CD14-positive monocyte (primary cell): ENCODE data around the gene RAB3A. TPM values are rescaled to one million over a fixed set of nuclear protein-coding genes. Genes with fewer than 3 reads are reported as not detected.

ENCODE experiments used
- DNase-seq, 3 donors: peaks; one replicate each; pipeline ENCODE4 v3.0.0-alpha.2; 2011 to 2022
- H2AFZ ChIP-seq: 2 replicates; pipeline ENCODE4 v1.6.0; 2012; ENCODE audit warnings: mild to moderate bottlenecking, low read depth, low read length, inconsistent platforms; ENCODE audit not compliant: insufficient read depth, poor library complexity, severe bottlenecking
- H3K27ac ChIP-seq, 2 donors: 1 replicate in 1 of 2; 2 replicates in 1 of 2; pipeline ENCODE4 v1.5.1; 2012 to 2013; ENCODE audit warnings: low read length in 2 of 2, control low read depth in 1 of 2, inconsistent platforms in 1 of 2, low read depth in 1 of 2, mild to moderate bottlenecking in 1 of 2
- H3K27me3 ChIP-seq, 2 donors: one replicate each; pipeline versions ENCODE4 v1.6.0 to v1.6.1; 2011 to 2013; ENCODE audit warnings: low read length in 2 of 2; ENCODE audit not compliant: control insufficient read depth in 2 of 2, insufficient read depth in 2 of 2
- H3K36me3 ChIP-seq, 2 donors: replicated peaks in 1 of 2; 1 replicate in 1 of 2; 2 replicates in 1 of 2; pipeline versions ENCODE4 v1.5.1 to v1.6.1; 2012 to 2013; ENCODE audit warnings: low read length in 2 of 2, control low read depth in 1 of 2, inconsistent platforms in 1 of 2, mild to moderate bottlenecking in 1 of 2; ENCODE audit not compliant: insufficient read depth in 2 of 2, control insufficient read depth in 1 of 2
- H3K4me1 ChIP-seq, 2 donors: 1 replicate in 1 of 2; 2 replicates in 1 of 2; pipeline versions ENCODE4 v1.5.1 to v1.6.1; 2012 to 2013; ENCODE audit warnings: low read length in 2 of 2, control low read depth in 1 of 2, inconsistent platforms in 1 of 2, mild to moderate bottlenecking in 1 of 2, moderate library complexity in 1 of 2; ENCODE audit not compliant: insufficient read depth in 2 of 2, control insufficient read depth in 1 of 2
- H3K4me2 ChIP-seq: replicated peaks from 2 replicates; pipeline ENCODE3; 2012; ENCODE audit warnings: low read length, moderate library complexity, mild to moderate bottlenecking; ENCODE audit not compliant: poor library complexity, severe bottlenecking; ENCODE audit errors: extremely low read depth
- H3K4me3 ChIP-seq, 3 experiments: fragments of 200-600 bp in 1 of 3; sonication (generic) in 1 of 3; replicated peaks in 1 of 3; 1 replicate in 2 of 3; 2 replicates in 1 of 3; pipeline ENCODE4 v1.5.1; 2011 to 2013; ENCODE audit warnings: low read length in 3 of 3, mild to moderate bottlenecking in 3 of 3, control low read depth in 2 of 3, low read depth in 2 of 3, inconsistent platforms in 1 of 3, moderate library complexity in 1 of 3
- H3K79me2 ChIP-seq: 2 replicates; pipeline ENCODE4 v1.6.0; 2012; ENCODE audit warnings: mild to moderate bottlenecking, control low read depth, inconsistent platforms, low read length, moderate library complexity; ENCODE audit not compliant: insufficient read depth
- H3K9ac ChIP-seq: 2 replicates; pipeline ENCODE4 v1.6.0; 2017; ENCODE audit warnings: low read length, mild to moderate bottlenecking; ENCODE audit not compliant: insufficient read depth, poor library complexity, severe bottlenecking
- H3K9me3 ChIP-seq, 2 donors: replicated peaks in 1 of 2; 1 replicate in 1 of 2; 2 replicates in 1 of 2; pipeline versions ENCODE4 v1.5.1 to v1.6.1; 2012 to 2013; ENCODE audit warnings: low read length in 2 of 2, control low read depth in 1 of 2; ENCODE audit not compliant: control insufficient read depth in 1 of 2, insufficient read depth in 1 of 2
- H4K20me1 ChIP-seq: 2 replicates; pipeline ENCODE4 v1.6.0; 2012; ENCODE audit warnings: mild to moderate bottlenecking, low read length, control low read depth, moderate library complexity; ENCODE audit not compliant: insufficient read depth
- H3K27ac Mint-ChIP-seq, 7 donors: one replicate each; pipeline ENCODE4 v1.8.0; 2020; ENCODE audit warnings: mild to moderate bottlenecking in 7 of 7, mixed read lengths in 7 of 7, moderate library complexity in 6 of 7, inconsistent platforms in 2 of 7
- H3K27me3 Mint-ChIP-seq, 3 donors: one replicate each; pipeline ENCODE4 v1.8.0; 2021 to 2022; ENCODE audit warnings: low read depth in 3 of 3, mild to moderate bottlenecking in 3 of 3, mixed read lengths in 3 of 3, moderate library complexity in 3 of 3, inconsistent platforms in 1 of 3
- H3K36me3 Mint-ChIP-seq, 2 donors: one replicate each; pipeline ENCODE4 v1.8.0; 2020; ENCODE audit warnings: mixed read lengths in 2 of 2, inconsistent platforms in 1 of 2, mild to moderate bottlenecking in 1 of 2
- H3K4me1 Mint-ChIP-seq: one replicate; pipeline ENCODE4 v1.8.0; 2020; ENCODE audit warnings: mild to moderate bottlenecking, mixed read lengths
- H3K4me3 Mint-ChIP-seq, 2 donors: one replicate each; pipeline ENCODE4 v1.8.0; 2020; ENCODE audit warnings: mild to moderate bottlenecking in 2 of 2, mixed read lengths in 2 of 2, moderate library complexity in 1 of 2
- H3K9me3 Mint-ChIP-seq, 7 donors: one replicate each; pipeline ENCODE4 v1.8.0; 2020 to 2022; ENCODE audit warnings: mixed read lengths in 7 of 7, mild to moderate bottlenecking in 6 of 7, moderate library complexity in 6 of 7, inconsistent platforms in 2 of 7
- WGBS: methylation state at CpG from one replicate; pipeline ENCODE4 v1.1.5; 2013; ENCODE audit warnings: missing lambda C conversion rate; ENCODE audit not compliant: insufficient coverage; 5-methylcytosine and 5-hydroxymethylcytosine counted together
- intact Hi-C, 2 donors: fragments of 100-400 bp; cut with micrococcal nuclease; formaldehyde crosslinking; loops; one replicate each; pipeline versions ENCODE4 v1.15.0 to v1.15.1; 2023
- polyA plus RNA-seq, 3 donors: library from polyadenylated mRNA; depleted of rRNA in 1 of 3; unstranded in 2 of 3; stranded (reverse) in 1 of 3; fragments of 300-500 nt in 2 of 3; fragments of >200 nt in 1 of 3; fragmentation: Illumina TruSeq in 2 of 3; gene quantifications; 1 replicate in 2 of 3; 2 replicates in 1 of 3; pipeline ENCODE4 v1.2.3, GENCODE V29; 2012 to 2021
- TF ChIP-seq, protein P1 (sequence below): fragments of 200-600 bp; IDR thresholded peaks from one replicate; pipeline ENCODE4 v1.8.0; 2022; ENCODE audit warnings: antibody characterized with exemption, mild to moderate bottlenecking

The RAB3A gene
- polyA plus RNA-seq, 3 donors: 0.55 to 8.7 (median 0.56) TPM

DNA sequence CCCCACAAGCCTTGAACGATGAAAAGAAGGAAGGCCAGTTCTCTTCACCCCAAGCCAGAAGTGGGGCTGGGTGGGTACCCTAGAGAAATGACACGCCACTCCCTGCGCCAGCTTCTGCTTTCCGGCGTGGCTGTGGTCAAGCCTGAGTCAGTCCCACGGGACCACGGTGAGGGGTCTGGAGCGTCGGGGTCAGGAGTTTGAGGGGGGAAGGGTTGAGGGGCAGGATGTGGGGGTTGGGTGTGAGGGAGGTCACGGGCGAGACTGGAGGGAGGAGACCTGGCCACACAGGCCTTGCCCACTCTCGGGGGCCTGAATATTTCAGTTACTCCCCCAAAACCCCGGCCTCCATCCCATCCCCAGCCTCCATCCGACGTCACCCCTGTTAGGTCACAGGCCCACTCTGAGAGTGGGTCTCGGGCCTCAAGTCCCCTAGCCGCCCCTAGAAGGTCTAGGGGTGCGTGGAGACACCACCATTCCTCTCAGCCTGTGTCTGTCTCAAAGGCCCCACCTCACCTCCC is 30.7 kb downstream of the RAB3A start:
- H3K4me2 ChIP-seq: peak overlapping the region; percentile 93
- Mint-ChIP-seq H3K4me1 (peaks cover 76% of the 10 kb centered on the region), H3K9me3 (peaks cover 0 to 2% (median 0%) of the 10 kb centered on the region in 7 donors), H3K27me3 (no peaks in the 10 kb centered on the region), H3K4me3 (peak overlapping the region; percentile 90 to 98), H3K36me3 (peaks cover 34 to 46% of the 10 kb centered on the region in 2 donors), H3K27ac (peak overlapping the region; percentile 100)
- WGBS: 2% methylated on average over 12 of the region's 18 CpGs
- peaks cover 70% of the 10 kb centered on the region for H3K79me2 ChIP-seq
- H2AFZ ChIP-seq: peak overlapping the region; percentile 23
- TF ChIP-seq, protein P1, sequence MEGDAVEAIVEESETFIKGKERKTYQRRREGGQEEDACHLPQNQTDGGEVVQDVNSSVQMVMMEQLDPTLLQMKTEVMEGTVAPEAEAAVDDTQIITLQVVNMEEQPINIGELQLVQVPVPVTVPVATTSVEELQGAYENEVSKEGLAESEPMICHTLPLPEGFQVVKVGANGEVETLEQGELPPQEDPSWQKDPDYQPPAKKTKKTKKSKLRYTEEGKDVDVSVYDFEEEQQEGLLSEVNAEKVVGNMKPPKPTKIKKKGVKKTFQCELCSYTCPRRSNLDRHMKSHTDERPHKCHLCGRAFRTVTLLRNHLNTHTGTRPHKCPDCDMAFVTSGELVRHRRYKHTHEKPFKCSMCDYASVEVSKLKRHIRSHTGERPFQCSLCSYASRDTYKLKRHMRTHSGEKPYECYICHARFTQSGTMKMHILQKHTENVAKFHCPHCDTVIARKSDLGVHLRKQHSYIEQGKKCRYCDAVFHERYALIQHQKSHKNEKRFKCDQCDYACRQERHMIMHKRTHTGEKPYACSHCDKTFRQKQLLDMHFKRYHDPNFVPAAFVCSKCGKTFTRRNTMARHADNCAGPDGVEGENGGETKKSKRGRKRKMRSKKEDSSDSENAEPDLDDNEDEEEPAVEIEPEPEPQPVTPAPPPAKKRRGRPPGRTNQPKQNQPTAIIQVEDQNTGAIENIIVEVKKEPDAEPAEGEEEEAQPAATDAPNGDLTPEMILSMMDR: no peak
- DNase-seq: peak; percentile 97 to 99 (median 98)
- H4K20me1 ChIP-seq: peaks cover 47% of the 10 kb centered on the region
- no peaks in the 10 kb centered on the region for H3K27me3 ChIP-seq
- peak overlapping the region; percentile 58 to 100 (median 86) for H3K4me3 ChIP-seq
- peak overlapping the region; percentile 99 for H3K27ac ChIP-seq
- H3K36me3 ChIP-seq: peaks cover 32 to 38% of the 10 kb centered on the region in 2 donors
- peaks cover 85 to 88% of the 10 kb centered on the region in 2 donors for H3K4me1 ChIP-seq
- intact Hi-C loops: loop anchor here in 1 of 2 donors (5.0 kb wide), 1 partner anchor 219 kb away; no protein-coding TSS in a partner anchor
- peak overlapping the region; percentile 96 for H3K9ac ChIP-seq
- no peaks in the 10 kb centered on the region for H3K9me3 ChIP-seq

- Histone ChIP-seq H4K20me1 (peaks cover 41% of the 10 kb centered on the region), H3K9me3 (no peaks in the 10 kb centered on the region), H3K79me2 (peaks cover 64% of the 10 kb centered on the region), H3K27ac (peak overlapping the region; percentile 99), H3K4me3 (peak overlapping the region in 1 of 3 experiments; percentile 100), H3K36me3 (peaks cover 26 to 32% of the 10 kb centered on the region in 2 donors), H3K9ac (peak overlapping the region; percentile 96), H2AFZ (no peak overlapping the region), H3K4me1 (peaks cover 83 to 88% of the 10 kb centered on the region in 2 donors), H3K27me3 (no peaks in the 10 kb centered on the region), H3K4me2 (peak overlapping the region; percentile 93)
- H3K27ac Mint-ChIP-seq: peak overlapping the region; percentile 100
- H3K9me3 Mint-ChIP-seq: peaks cover 0 to 2% (median 0%) of the 10 kb centered on the region in 7 donors
- no peak for DNase-seq
- TF ChIP-seq, protein P1: no peak
- no CpG with 5 or more reads among the region's 7 CpGs for WGBS
- H3K4me1 Mint-ChIP-seq: peaks cover 74% of the 10 kb centered on the region
- intact Hi-C loops: loop anchor here in 1 of 2 donors (5.0 kb wide), 1 partner anchor 220 kb away; no protein-coding TSS in a partner anchor
- H3K36me3 Mint-ChIP-seq: peaks cover 31 to 45% of the 10 kb centered on the region in 2 donors
- H3K27me3 Mint-ChIP-seq: no peaks in the 10 kb centered on the region
- H3K4me3 Mint-ChIP-seq: peak overlapping the region; percentile 46 to 98
These were observed 31.4 kb downstream of the RAB3A start for GRCh38 chr19:18172331-18173053.
